HFFc6 (cell line): ENCODE data around the gene ALK. TPM values are rescaled to one million over a fixed set of nuclear protein-coding genes. Genes with fewer than 3 reads are reported as not detected.

Source experiments
- DNase-seq: peaks from one replicate; pipeline ENCODE4 v3.0.0-alpha.2; 2018
- H3K27ac Mint-ChIP-seq: 2 replicates; pipeline ENCODE4 v1.8.0; 2020; ENCODE audit warnings: mild to moderate bottlenecking, mixed read lengths
- H3K27me3 Mint-ChIP-seq: 2 replicates; pipeline ENCODE4 v1.8.0; 2021; ENCODE audit warnings: mild to moderate bottlenecking, moderate library complexity, mixed read lengths; ENCODE audit not compliant: insufficient read depth
- H3K36me3 Mint-ChIP-seq: 2 replicates; pipeline ENCODE4 v1.8.0; 2021; ENCODE audit warnings: low read depth, mixed read lengths
- H3K4me1 Mint-ChIP-seq: 2 replicates; pipeline ENCODE4 v1.8.0; 2020; ENCODE audit warnings: low read depth, mixed read lengths
- H3K4me3 Mint-ChIP-seq: 2 replicates; pipeline ENCODE4 v1.8.0; 2020; ENCODE audit warnings: mild to moderate bottlenecking, moderate library complexity, mixed read lengths
- H3K9me3 Mint-ChIP-seq: 2 replicates; pipeline ENCODE4 v1.8.0; 2020; ENCODE audit warnings: mild to moderate bottlenecking, mixed read lengths
- CTCF ChIP-seq: fragments of 200-600 bp; sonication (generic); IDR thresholded peaks from 2 replicates; pipeline ENCODE4 v1.5.0; 2021; ENCODE audit warnings: antibody characterized with exemption, mild to moderate bottlenecking
- total RNA-seq, 6 experiments: library from RNA; stranded (reverse); fragmentation: NEBNext Ultra II Directional; extraction: Animal tissue kit (Norgen Biotek cat#: 25700); gene quantifications; 2 replicates in 1 of 6; 3 replicates in 5 of 6; pipeline ENCODE4 v1.2.3, GENCODE V29; 2021

Gene ALK
- total RNA-seq, 6 experiments from 2014 or later, result not detected

- DNase-seq, result no peak
- TF ChIP-seq CTCF, result no peak
- Mint-ChIP-seq H3K4me3 (no peak overlapping the region), H3K9me3 (no peaks in the 10 kb centered on the region), H3K27ac (no peak overlapping the region), H3K27me3 (no peaks in the 10 kb centered on the region; the same call in none of the 2 replicates), H3K4me1 (no peaks in the 10 kb centered on the region), H3K36me3 (no peaks in the 10 kb centered on the region)
Observed at GRCh38 chr2:29940706-29941105, 19.3 kb upstream of the ALK start.

- TF ChIP-seq CTCF, result no peak
- no peak for DNase-seq
Observed at GRCh38 chr2:29936020-29936419, 14.6 kb upstream of the ALK start.

GRCh38 chr2:29931818-29932217 is 10.4 kb upstream of the ALK start:
- no peak for DNase-seq
- Mint-ChIP-seq H3K4me1 (no peaks in the 10 kb centered on the region), H3K4me3 (no peak overlapping the region), H3K27me3 (peaks cover 5% of the 10 kb centered on the region), H3K9me3 (no peaks in the 10 kb centered on the region), H3K27ac (no peak overlapping the region), H3K36me3 (no peaks in the 10 kb centered on the region)
- TF ChIP-seq CTCF, result no peak

More at GRCh38 chr2:29936020-29936419, 14.6 kb upstream of the ALK start:
- Mint-ChIP-seq H3K9me3 (no peaks in the 10 kb centered on the region), H3K4me1 (no peaks in the 10 kb centered on the region), H3K27ac (no peak overlapping the region), H3K4me3 (no peak overlapping the region), H3K36me3 (no peaks in the 10 kb centered on the region), H3K27me3 (peaks cover 3% of the 10 kb centered on the region)

- Mint-ChIP-seq H3K9me3 (no peaks in the 10 kb centered on the region), H3K4me3 (no peak overlapping the region), H3K4me1 (no peaks in the 10 kb centered on the region), H3K27me3 (peaks cover 13% of the 10 kb centered on the region), H3K36me3 (no peaks in the 10 kb centered on the region), H3K27ac (no peak overlapping the region)
- peak; percentile 97 for TF ChIP-seq CTCF
- peak; percentile 54 for DNase-seq
Observed at GRCh38 chr2:29923110-29923721, 1.8 kb upstream of the ALK start.

GRCh38 chr2:29922605-29923004 is 1.2 kb upstream of the ALK start:
- H3K9me3 Mint-ChIP-seq, result no peaks in the 10 kb centered on the region
- no peaks in the 10 kb centered on the region for H3K4me1 Mint-ChIP-seq
- no peak for TF ChIP-seq CTCF
- H3K27ac Mint-ChIP-seq, result no peak overlapping the region
- no peak for DNase-seq
- no peak overlapping the region for H3K4me3 Mint-ChIP-seq
- no peaks in the 10 kb centered on the region for H3K36me3 Mint-ChIP-seq
- H3K27me3 Mint-ChIP-seq, result peaks cover 13% of the 10 kb centered on the region
